Activated naive CD8-positive, alpha-beta T cell treated with anti-CD3 and anti-CD28 coated beads for 36 hours (primary cell): ENCODE data around the gene LEMD2. TPM values are rescaled to one million over a fixed set of nuclear protein-coding genes. Genes with fewer than 3 reads are reported as not detected.

Experiments
- DNase-seq: peaks from one replicate; pipeline ENCODE4 v3.0.0; 2021
- H3K27ac Mint-ChIP-seq: one replicate; pipeline ENCODE4 v1.8.0; 2022; ENCODE audit warnings: mild to moderate bottlenecking, moderate library complexity, mixed read lengths
- H3K27me3 Mint-ChIP-seq: one replicate; pipeline ENCODE4 v1.8.0; 2022; ENCODE audit warnings: mild to moderate bottlenecking, mixed read lengths
- H3K36me3 Mint-ChIP-seq: one replicate; pipeline ENCODE4 v1.8.0; 2021; ENCODE audit warnings: mild to moderate bottlenecking, mixed read lengths
- H3K4me1 Mint-ChIP-seq: one replicate; pipeline ENCODE4 v1.8.0; 2021; ENCODE audit warnings: mixed read lengths
- H3K4me3 Mint-ChIP-seq: one replicate; pipeline ENCODE4 v1.8.0; 2022; ENCODE audit warnings: mild to moderate bottlenecking, moderate library complexity, mixed read lengths
- H3K9me3 Mint-ChIP-seq: one replicate; pipeline ENCODE4 v1.8.0; 2022; ENCODE audit warnings: mixed read lengths
- total RNA-seq, 2 experiments: library from RNA; stranded (reverse); gene quantifications; one replicate each; pipeline ENCODE4 v1.2.3, GENCODE V29; 2021

LEMD2 gene
- total RNA-seq, 2 experiments from 2014 or later, result 33.1 to 38.8 TPM

- H3K36me3 Mint-ChIP-seq, result no peaks in the 10 kb centered on the region
- peaks cover 17% of the 10 kb centered on the region for H3K27me3 Mint-ChIP-seq
- no peak for DNase-seq
Measured at GRCh38 chr6:33764036-33764435, 24.9 kb downstream of the LEMD2 start.

GRCh38 chr6:33763483-33763882 is 25.4 kb downstream of the LEMD2 start:
- Mint-ChIP-seq H3K27ac (no peak overlapping the region), H3K27me3 (peaks cover 14% of the 10 kb centered on the region), H3K36me3 (no peaks in the 10 kb centered on the region), H3K4me1 (peaks cover 5% of the 10 kb centered on the region), H3K4me3 (no peak overlapping the region), H3K9me3 (no peaks in the 10 kb centered on the region)
- no peak for DNase-seq

More at GRCh38 chr6:33764036-33764435, 24.9 kb downstream of the LEMD2 start:
- Mint-ChIP-seq H3K4me3 (no peak overlapping the region), H3K9me3 (no peaks in the 10 kb centered on the region), H3K4me1 (peaks cover 9% of the 10 kb centered on the region), H3K27ac (no peak overlapping the region)

GRCh38 chr6:33762713-33763112 is 26.2 kb downstream of the LEMD2 start:
- no peaks in the 10 kb centered on the region for H3K36me3 Mint-ChIP-seq
- H3K9me3 Mint-ChIP-seq, result no peaks in the 10 kb centered on the region
- peaks cover 12% of the 10 kb centered on the region for H3K27me3 Mint-ChIP-seq

GRCh38 chr6:33761922-33762629 is 26.9 kb downstream of the LEMD2 start:
- no peak overlapping the region for H3K4me3 Mint-ChIP-seq
- H3K4me1 Mint-ChIP-seq, result peaks cover 5% of the 10 kb centered on the region
- H3K36me3 Mint-ChIP-seq, result no peaks in the 10 kb centered on the region
- H3K27ac Mint-ChIP-seq, result no peak overlapping the region
- DNase-seq, result peak; percentile 45
- peaks cover 7% of the 10 kb centered on the region for H3K27me3 Mint-ChIP-seq
- no peaks in the 10 kb centered on the region for H3K9me3 Mint-ChIP-seq

More at GRCh38 chr6:33762713-33763112, 26.2 kb downstream of the LEMD2 start:
- no peak for DNase-seq
- H3K4me3 Mint-ChIP-seq, result no peak overlapping the region
- peaks cover 5% of the 10 kb centered on the region for H3K4me1 Mint-ChIP-seq
- no peak overlapping the region for H3K27ac Mint-ChIP-seq

- H3K27me3 Mint-ChIP-seq, result peaks cover 7% of the 10 kb centered on the region
- H3K27ac Mint-ChIP-seq, result no peak overlapping the region
- DNase-seq, result no peak
- H3K4me1 Mint-ChIP-seq, result peaks cover 5% of the 10 kb centered on the region
- H3K36me3 Mint-ChIP-seq, result no peaks in the 10 kb centered on the region
- no peak overlapping the region for H3K4me3 Mint-ChIP-seq
- no peaks in the 10 kb centered on the region for H3K9me3 Mint-ChIP-seq
Measured at GRCh38 chr6:33761581-33761921, 27.4 kb downstream of the LEMD2 start.

- Mint-ChIP-seq H3K36me3 (no peaks in the 10 kb centered on the region), H3K27me3 (peaks cover 5% of the 10 kb centered on the region), H3K4me1 (peaks cover 5% of the 10 kb centered on the region), H3K4me3 (no peak overlapping the region), H3K9me3 (no peaks in the 10 kb centered on the region), H3K27ac (no peak overlapping the region)
- no peak for DNase-seq
Measured at GRCh38 chr6:33759887-33760629, 28.9 kb downstream of the LEMD2 start.

GRCh38 chr6:33758815-33759216 is 30.1 kb downstream of the LEMD2 start:
- Mint-ChIP-seq H3K27ac (no peak overlapping the region), H3K4me1 (peaks cover 5% of the 10 kb centered on the region), H3K36me3 (no peaks in the 10 kb centered on the region), H3K9me3 (no peaks in the 10 kb centered on the region), H3K4me3 (no peak overlapping the region), H3K27me3 (peaks cover 5% of the 10 kb centered on the region)
- DNase-seq, result no peak

GRCh38 chr6:33757906-33758305 is 31.0 kb downstream of the LEMD2 start:
- H3K27me3 Mint-ChIP-seq, result no peaks in the 10 kb centered on the region
- no peak overlapping the region for H3K4me3 Mint-ChIP-seq
- H3K27ac Mint-ChIP-seq, result no peak overlapping the region
- H3K4me1 Mint-ChIP-seq, result peaks cover 5% of the 10 kb centered on the region
- no peaks in the 10 kb centered on the region for H3K9me3 Mint-ChIP-seq
- DNase-seq, result no peak
- no peaks in the 10 kb centered on the region for H3K36me3 Mint-ChIP-seq

GRCh38 chr6:33757113-33757512 is 31.8 kb downstream of the LEMD2 start:
- no peak overlapping the region for H3K4me3 Mint-ChIP-seq
- no peaks in the 10 kb centered on the region for H3K36me3 Mint-ChIP-seq
- no peaks in the 10 kb centered on the region for H3K9me3 Mint-ChIP-seq
- no peak overlapping the region for H3K27ac Mint-ChIP-seq
- no peaks in the 10 kb centered on the region for H3K27me3 Mint-ChIP-seq
- DNase-seq, result no peak
- peaks cover 5% of the 10 kb centered on the region for H3K4me1 Mint-ChIP-seq

- peaks cover 5% of the 10 kb centered on the region for H3K4me1 Mint-ChIP-seq
- H3K9me3 Mint-ChIP-seq, result no peaks in the 10 kb centered on the region
- no peak for DNase-seq
- no peaks in the 10 kb centered on the region for H3K36me3 Mint-ChIP-seq
- no peak overlapping the region for H3K4me3 Mint-ChIP-seq
- H3K27ac Mint-ChIP-seq, result no peak overlapping the region
- no peaks in the 10 kb centered on the region for H3K27me3 Mint-ChIP-seq
Measured at GRCh38 chr6:33756211-33756954, 32.5 kb downstream of the LEMD2 start.

- Mint-ChIP-seq H3K9me3 (no peaks in the 10 kb centered on the region), H3K36me3 (no peaks in the 10 kb centered on the region), H3K27me3 (no peaks in the 10 kb centered on the region), H3K27ac (no peak overlapping the region), H3K4me1 (no peaks in the 10 kb centered on the region), H3K4me3 (no peak overlapping the region)
- DNase-seq, result no peak
Measured at GRCh38 chr6:33755070-33755869, 33.7 kb downstream of the LEMD2 start.

GRCh38 chr6:33754222-33754621 is 34.7 kb downstream of the LEMD2 start:
- H3K4me1 Mint-ChIP-seq, result no peaks in the 10 kb centered on the region
- H3K36me3 Mint-ChIP-seq, result no peaks in the 10 kb centered on the region
- no peak for DNase-seq
- H3K9me3 Mint-ChIP-seq, result no peaks in the 10 kb centered on the region
- H3K4me3 Mint-ChIP-seq, result no peak overlapping the region
- no peaks in the 10 kb centered on the region for H3K27me3 Mint-ChIP-seq
- no peak overlapping the region for H3K27ac Mint-ChIP-seq

- DNase-seq, result no peak
- H3K4me3 Mint-ChIP-seq, result no peak overlapping the region
- no peaks in the 10 kb centered on the region for H3K4me1 Mint-ChIP-seq
- H3K9me3 Mint-ChIP-seq, result no peaks in the 10 kb centered on the region
- no peaks in the 10 kb centered on the region for H3K27me3 Mint-ChIP-seq
- no peak overlapping the region for H3K27ac Mint-ChIP-seq
- H3K36me3 Mint-ChIP-seq, result no peaks in the 10 kb centered on the region
Measured at GRCh38 chr6:33752646-33753015, 36.3 kb downstream of the LEMD2 start.

GRCh38 chr6:33751771-33752645 is 36.9 kb downstream of the LEMD2 start:
- no peaks in the 10 kb centered on the region for H3K27me3 Mint-ChIP-seq
- no peaks in the 10 kb centered on the region for H3K36me3 Mint-ChIP-seq
- no peaks in the 10 kb centered on the region for H3K9me3 Mint-ChIP-seq
- no peak overlapping the region for H3K27ac Mint-ChIP-seq
- DNase-seq, result no peak
- no peak overlapping the region for H3K4me3 Mint-ChIP-seq
- no peaks in the 10 kb centered on the region for H3K4me1 Mint-ChIP-seq
